RKO (cell line): ENCODE measurements around the gene BCAS1.

Experiments used
- DNase-seq: peaks from one replicate; pipeline ENCODE4 v3.0.0-alpha.2; 2016; ENCODE audit warnings: low spot score

Gene BCAS1

GRCh38 chr20:53959911-53960578 lies 110.3 kb downstream of the BCAS1 start:
- no peak for DNase-seq

GRCh38 chr20:53958260-53958659 lies 112.1 kb downstream of the BCAS1 start:
- no peak for DNase-seq

GRCh38 chr20:53957451-53958172 lies 112.8 kb downstream of the BCAS1 start:
- DNase-seq, result no peak

- DNase-seq, result no peak
These were observed 114.2 kb downstream of the BCAS1 start for GRCh38 chr20:53956013-53956715.

GRCh38 chr20:53954723-53955658 lies 115.4 kb downstream of the BCAS1 start:
- no peak for DNase-seq

- DNase-seq, result no peak
These were observed 117.8 kb downstream of the BCAS1 start for GRCh38 chr20:53952528-53953096.

GRCh38 chr20:53950578-53950977 lies 119.8 kb downstream of the BCAS1 start:
- DNase-seq, result no peak

- DNase-seq, result no peak
These were observed 120.4 kb downstream of the BCAS1 start for GRCh38 chr20:53950031-53950430.

GRCh38 chr20:53949319-53949839 lies 121.0 kb downstream of the BCAS1 start:
- peak; percentile 92 for DNase-seq

- no peak for DNase-seq
These were observed 121.7 kb downstream of the BCAS1 start for GRCh38 chr20:53948383-53949318.

GRCh38 chr20:53947501-53948195 lies 122.7 kb downstream of the BCAS1 start:
- no peak for DNase-seq

GRCh38 chr20:53946106-53946505 lies 124.3 kb downstream of the BCAS1 start:
- no peak for DNase-seq

GRCh38 chr20:53945478-53945877 lies 124.9 kb downstream of the BCAS1 start:
- no peak for DNase-seq

- no peak for DNase-seq
These were observed 125.6 kb downstream of the BCAS1 start for GRCh38 chr20:53944796-53945195.

GRCh38 chr20:53943522-53944291 lies 126.7 kb downstream of the BCAS1 start:
- peak; percentile 39 for DNase-seq

GRCh38 chr20:53942973-53943372 lies 127.4 kb downstream of the BCAS1 start:
- DNase-seq, result no peak

GRCh38 chr20:53942472-53942816 lies 128.0 kb downstream of the BCAS1 start:
- DNase-seq, result no peak

GRCh38 chr20:53941680-53942471 lies 128.5 kb downstream of the BCAS1 start:
- no peak for DNase-seq
